HG02642 (cell line): ENCODE data around the gene SOX15.
"Not testable (repeated sequence)": the region's sequence is repeated elsewhere in the genome, so short reads cannot be mapped to it uniquely, and the experiment has no call there.

ENCODE experiments used
- ATAC-seq: cut with Tn5 transposase; IDR thresholded peaks from one replicate; pipeline ENCODE4 v1.9.1; 2021; ENCODE audit warnings: mild to moderate bottlenecking; ENCODE audit not compliant: unreplicated experiment, poor library complexity

Gene SOX15

DNA sequence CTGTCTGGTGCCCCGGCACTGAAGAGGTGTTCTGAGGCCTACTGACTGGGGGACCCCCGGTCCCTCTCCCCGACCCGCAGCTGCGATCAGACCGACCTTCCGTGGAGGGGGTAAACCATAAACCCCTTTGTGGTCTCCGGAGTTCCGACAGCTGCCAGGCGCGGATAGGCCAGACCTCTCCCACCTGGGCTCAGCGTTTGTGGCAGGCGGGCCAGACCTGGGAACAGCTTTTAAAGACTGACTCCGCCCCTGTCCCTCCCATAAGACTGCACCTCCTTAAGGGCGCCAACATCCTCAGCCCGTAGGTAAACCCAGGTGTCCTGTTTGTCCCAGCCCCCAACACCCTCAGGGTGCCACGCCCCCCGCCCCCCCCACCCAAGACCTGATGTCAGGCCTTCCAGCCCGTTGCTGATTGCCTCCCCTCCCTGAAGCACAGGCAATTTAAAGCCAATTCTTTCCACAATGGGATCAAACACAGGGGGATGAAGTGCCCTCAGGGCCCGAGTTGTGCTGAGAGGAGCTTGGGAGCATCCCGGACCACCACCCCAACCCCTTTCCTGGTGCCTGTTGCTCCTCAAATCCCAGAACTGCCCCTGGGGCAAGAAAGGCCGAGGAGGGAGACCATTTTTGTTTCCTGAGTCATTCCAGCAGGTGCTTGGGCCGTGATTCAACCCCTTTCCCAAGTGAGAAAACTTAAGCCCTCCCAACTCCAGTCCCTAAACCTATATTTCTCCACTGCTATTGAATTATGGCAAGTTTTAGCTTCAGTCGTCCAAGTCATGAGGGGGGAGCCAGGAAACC, at the start of gene SOX15:
TSS of gene SOX15 (minus strand) at position 204 of the 801 bp plus-strand sequence. CDS start 418 bp downstream, outside the sequence.
- no peak for ATAC-seq

DNA sequence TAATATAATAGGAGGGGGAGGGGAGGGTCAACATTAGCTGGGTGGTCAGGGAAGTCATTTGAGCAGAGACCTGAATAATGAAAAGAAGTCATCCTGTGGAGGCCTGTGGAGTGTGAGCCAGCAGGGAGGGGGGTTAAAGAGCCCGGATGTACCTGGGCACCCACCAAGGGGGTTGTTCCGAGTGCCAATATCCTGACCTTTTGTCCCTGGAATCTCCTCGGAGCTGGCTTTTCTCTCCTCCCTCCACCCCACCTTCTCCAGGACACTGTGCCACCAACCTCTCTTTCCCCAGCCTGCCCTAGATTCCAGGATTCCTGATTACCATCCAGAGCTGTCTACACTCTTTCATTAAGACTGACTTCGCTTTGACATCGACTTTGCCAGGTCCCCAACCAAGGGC, 46.3 kb upstream of the SOX15 start:
- no peak for ATAC-seq

DNA sequence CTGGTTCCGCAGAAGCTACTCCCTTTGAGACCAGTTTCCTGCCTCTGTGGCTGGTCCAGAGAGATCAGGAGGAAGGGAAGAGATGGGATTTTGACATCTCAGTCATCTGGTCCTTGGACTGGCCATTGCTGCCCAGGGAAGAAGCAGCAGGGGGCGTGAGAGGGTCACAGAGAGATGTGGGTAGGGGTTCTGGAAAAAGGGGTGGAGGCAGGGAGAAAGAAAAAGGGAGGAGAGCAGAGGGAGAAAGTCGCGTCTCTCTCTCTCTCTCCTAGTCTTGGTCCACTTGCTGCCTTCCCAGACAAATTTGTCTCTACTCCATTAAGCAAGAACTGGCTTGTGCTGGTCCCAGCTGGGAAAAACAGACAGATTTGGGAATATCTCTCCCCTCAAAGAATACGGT, 44.5 kb upstream of the SOX15 start:
- no peak for ATAC-seq

DNA sequence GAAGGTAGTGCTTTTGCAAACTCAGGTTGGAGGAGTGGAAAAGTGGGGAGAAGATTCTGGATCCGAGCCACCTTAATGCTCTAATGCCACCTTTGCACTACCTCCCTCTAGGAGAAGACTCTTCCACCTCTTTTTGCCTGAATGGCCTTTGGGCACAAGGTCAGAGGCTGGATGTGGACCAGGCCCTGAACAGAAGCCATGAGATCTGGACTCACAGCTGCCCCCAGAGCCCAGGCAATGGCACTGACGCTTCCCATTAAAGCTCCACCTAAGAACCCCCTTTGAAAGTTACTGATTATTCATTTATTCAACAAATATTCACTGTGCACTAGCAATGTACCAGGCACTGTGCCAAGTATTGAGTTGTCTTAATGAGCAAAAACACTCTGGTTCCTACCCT, 43.2 kb upstream of the SOX15 start:
- ATAC-seq = no peak

DNA sequence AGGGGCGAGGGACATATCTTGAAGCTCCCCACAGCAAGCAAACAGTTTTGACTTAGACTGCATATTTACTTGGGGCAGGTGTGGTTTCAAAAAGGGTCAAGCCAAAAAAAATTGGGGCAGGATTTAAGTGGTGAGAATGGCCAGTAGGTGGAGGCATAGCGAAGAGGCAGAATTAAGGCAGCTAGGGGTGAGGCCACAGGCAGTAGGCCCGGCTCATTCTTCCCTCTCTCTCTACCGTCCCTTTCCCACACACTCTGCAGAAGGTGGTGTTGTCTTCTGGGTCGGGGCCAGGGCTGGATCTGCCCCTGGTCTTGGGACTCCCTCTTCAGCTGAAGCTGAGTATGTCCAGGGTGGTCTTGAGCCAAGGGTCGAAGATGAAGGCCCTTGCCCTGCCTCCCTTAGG, 42.6 kb upstream of the SOX15 start:
- no peak for ATAC-seq

DNA sequence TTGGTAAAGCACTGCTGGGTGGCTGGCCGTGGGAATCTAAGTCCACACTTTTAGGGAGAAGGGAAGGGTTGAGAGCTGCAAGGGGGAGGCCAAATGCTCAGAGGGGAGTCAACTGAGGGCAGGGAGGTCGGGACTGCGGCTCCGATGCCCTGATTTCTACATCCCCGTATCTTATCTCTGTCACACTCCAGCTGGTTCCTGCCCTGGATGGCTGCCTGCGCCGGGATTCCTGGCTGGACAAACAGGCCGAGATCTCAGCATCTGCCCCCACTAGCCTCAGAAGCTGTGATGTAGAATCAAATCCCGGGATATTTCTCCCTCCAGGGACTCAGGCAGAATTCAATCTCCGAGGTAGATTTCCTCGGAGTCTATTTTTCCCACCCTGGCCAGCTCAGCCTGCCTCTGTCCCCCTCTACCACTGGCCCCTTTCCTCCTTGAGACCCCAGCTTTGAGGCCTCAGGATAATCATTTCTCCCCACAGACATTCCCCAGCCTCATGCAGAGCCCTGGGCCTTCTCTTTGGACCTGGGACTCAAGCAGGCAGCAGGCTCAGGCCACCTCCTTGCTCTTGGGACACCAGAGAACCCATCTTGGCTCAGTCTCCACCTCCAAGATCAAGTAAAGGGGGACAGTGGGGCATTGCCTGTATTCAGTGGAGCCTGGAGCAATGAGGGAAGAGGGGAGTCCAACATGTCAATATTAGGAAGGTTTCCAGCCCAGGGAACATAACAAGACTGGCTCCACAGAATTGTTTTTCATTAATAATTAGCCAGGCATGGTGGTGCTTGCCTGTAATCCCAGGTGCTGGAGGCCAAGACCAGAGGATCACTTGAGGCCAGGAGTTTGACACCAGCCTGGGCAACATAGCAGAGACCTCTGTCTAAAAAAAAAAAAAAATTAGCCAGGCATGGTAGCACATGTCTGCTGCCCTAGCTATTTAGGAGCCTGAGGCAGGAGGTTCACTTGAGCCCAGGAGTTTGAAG, 41.8 kb upstream of the SOX15 start:
- ATAC-seq = no peak

DNA sequence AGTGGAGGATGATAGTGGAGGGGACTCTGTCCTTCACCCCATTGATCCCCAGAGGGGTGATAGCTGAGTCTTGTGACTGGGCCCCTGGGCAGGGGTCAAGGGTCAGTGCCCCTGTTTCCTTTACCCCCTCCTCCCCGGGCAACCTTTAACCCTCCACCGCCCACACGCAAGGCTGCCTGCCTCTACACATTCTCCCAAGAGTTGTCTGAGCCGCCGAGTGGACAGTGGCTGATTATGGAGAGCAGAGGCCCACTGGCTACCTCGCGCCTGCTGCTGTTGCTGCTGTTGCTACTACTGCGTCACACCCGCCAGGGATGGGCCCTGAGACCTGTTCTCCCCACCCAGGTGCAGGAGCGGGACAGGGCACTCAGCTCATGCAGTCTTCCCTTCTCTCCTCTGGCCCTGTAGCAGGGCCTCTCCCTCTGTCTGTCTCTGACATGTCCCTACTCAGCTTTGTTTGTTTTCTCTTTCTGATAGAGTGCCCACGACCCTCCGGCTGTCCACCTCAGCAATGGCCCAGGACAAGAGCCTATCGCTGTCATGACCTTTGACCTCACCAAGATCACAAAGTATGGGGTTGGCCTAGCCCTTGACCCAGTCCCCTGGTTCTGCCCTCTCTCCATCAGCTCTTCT, 40.2 kb upstream of the SOX15 start, which contains the start of gene SHBG:
TSS of gene SHBG (plus strand) at position 197 of the 633 bp plus-strand sequence. CDS start at position 235, 38 bp downstream.
- ATAC-seq = no peak

DNA sequence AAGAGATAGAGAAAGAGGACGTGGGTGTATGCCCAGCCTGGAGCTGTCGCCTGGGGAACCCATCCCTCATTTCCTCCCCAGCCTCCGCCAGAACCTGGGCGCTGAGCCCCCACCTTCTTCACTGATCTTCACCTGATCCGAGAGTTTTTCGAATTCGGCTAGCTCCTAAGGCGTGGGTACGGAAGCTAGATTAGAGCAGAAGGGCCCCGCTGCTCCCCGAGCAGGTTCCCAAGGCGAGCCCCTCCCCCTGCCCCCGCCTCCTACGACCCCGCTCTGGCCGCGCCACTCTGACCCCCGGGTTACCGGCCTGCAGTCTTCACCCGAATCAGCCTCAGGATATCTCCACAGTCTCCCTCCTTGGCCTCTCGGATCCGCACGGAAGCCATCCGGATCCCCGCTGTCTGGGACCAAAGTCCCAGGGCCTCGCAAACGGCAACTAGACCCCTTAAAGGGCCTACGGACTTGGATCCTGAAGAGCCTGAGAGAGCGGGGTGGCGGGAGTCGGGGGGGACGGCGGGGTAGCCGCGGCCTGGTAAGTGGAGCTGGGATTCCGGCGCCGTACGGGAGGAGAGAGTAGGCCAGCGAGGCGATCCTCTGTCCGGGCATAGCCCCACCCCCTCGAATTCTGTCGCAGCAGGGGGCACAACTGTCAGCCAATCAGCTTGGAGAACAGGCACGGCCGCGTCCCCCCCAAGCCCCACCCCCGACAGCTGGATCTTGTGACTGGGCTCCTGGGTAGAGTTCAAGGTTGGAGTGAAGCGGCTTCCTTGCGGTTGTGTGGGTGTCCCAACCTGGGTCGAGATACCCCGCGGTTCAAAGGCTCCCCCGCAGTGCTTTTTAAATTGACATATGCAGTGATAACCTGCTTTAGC, 37.6 kb upstream of the SOX15 start, which contains the start of gene SAT2:
TSS of gene SAT2 (minus strand) at position 572 of the 872 bp plus-strand sequence. CDS start at position 386, 186 bp downstream.
- peak; percentile 93 for ATAC-seq

DNA sequence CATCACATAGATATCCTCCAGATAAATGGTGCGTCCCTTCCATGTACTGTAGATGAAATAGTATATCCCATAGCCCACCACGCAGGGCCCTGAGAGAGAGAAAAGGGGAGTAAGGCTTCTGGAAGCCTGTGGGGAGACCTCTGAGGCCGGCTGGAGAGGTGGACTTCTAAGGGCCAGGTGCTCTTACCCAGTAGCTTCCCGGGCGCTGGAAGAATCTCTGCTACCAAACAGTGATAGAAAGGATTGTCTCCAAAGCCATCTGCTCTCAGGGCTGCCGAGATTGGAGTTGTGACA, 37.0 kb upstream of the SOX15 start:
- ATAC-seq = no peak

DNA sequence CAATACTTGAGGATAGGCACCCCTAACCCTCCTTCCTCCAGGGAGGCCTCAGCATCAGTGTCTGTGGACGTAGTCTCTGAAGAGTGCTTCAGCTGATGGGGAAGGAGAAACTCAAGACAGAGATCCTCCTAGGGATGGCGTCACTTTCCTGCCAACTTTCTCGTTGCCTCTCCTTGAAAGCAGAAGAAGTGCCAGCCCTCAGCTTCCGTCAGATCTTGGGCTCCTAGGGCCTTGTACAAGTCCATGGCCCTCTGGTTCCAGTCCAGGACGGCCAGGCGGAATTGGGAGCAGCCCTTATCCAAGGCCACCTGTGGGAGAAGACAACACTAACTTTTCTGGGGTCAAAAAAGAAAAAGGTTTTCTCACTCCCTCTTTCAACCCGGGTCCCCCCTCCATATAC, 36.4 kb upstream of the SOX15 start:
- no peak for ATAC-seq

DNA sequence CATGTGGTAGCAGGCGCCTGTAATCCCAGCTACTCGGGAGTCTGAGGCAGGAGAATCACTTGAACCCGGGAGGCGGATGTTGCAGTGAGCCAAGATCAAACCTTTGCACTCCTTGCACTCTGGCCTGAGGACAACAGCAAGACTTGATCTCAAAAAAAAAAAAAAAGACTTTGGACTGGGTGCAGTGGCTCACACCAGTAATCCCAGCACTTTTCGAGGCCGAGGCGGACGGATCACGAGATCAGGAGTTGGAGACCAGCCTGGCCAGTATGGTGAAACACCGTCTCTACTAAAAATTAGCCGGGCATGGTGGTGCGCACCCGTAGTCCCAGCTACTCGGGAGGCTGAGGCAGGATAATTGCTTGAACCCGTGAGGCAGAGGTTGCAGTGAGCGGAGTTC, 35.9 kb upstream of the SOX15 start:
- ATAC-seq = not testable (repeated sequence)

DNA sequence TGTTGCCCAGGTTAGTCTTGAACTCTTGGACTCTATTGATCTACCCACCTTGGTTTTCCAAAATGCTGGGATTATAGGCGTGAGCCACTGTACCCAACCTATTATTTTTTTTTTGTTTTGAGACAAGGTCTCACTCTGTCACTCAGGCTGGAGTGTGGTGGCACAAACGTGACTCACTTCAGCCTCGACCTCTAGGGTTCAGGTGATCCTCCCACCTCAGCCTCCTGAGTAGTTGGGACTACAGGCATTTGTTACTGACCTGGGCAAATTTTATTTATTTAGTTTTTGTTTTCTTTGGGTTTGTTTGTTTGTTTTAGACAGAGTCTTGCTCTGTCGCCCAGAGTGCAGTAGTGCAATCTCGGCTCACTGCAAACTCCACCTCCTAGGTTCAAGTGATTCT, 33.8 kb upstream of the SOX15 start:
- ATAC-seq = no peak

DNA sequence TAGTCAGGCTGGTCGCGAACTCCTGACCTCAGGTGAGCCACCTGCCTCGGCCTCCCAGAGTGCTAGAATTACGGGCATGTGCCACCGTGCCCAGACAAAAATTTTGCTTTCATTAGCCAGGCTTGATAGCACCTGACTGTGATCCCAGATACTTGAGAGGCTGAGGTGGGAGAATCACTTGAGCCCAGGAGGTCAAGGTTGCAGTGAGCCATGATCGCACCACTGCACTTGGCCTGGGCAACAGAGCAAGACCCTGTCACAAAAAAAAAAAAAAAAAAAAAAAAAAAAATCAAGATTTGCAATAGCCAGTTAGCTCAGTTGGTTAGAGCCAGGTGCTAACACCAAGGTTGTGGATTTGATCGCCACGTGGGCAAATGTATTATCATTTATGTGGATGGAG, 30.9 kb upstream of the SOX15 start:
- ATAC-seq = no peak

DNA sequence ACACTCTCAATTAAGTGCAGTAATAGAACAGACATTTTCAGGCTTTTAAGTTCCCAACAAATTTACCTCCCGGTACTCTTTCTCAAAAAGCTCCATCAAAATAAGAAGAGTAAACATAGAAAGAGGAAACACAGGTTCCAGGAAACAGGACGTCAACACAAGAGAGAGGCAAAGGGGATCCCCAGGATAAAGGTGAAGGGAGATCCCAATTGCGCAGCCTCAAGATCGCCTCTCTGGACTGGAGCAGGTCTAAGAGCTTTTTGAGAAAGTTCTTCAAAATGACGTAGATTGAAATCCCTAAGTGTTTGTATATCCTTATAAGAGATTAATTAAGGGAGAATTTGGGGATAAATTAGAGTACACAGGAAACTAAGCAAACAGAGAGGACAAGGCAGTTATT, 28.7 kb upstream of the SOX15 start:
- ATAC-seq = no peak

DNA sequence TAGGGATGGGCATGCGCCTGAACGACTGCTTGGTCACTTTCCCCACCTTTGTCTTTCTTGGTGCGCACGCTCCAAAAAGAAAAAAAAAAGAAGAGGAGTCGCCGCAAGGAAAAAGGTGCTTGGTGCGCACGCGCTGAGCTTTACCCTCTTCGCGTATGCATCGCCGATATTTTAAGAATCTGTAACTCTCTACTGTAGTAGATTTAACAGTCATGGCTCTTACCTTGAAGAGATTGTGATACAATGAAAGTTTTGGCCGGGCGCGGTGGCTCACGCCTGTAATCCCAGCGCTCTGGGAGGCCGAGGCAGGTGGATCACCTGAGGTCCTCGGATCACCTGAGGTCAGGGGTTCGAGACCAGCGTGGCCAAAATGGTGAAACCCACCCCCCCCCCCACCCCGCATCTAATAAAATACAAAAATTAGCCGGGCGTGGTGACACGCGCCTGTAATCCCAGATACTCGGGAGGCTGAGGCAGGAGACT, 25.4 kb upstream of the SOX15 start:
- ATAC-seq = no peak

DNA sequence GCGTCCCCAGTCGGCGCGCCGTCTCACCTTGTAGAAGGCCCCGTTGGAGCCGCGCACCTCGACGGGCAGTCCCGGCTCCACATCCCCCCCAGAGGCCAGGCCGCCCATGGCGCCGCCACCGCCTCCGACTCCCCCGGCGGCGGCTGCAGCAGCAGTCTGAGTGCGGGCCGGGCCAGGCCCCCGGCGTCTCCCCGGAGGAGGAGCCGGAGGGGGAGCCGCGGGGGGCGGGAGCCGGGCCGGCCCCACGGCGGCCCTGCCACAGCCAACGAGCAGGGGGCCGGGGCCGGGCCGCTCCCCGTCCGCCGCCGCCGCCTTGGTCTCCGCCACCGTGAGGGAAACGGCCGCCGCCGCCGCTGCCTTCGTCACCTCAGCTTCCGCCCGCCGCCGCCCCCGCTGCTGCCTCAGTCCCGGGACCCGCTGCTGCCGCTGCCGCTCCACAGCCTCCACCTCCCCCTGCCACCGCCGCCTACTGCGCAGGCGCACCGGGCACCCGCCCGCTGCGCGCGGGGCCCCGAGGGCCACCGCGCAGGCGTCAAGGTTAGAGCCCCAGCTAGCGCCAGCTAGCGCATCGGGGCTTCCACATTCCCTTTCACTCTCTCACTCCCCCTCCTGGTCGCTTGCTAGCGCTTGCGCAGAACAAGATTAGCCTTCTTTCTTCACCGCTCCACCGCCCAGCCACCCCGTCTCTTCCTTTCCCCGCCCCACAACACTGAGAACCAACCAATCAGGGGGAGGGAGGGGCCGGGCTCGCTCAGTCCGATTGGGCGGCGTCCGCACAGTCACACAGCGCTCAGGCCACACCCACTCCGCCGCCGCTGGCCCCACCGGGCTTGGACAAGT, 24.8 kb upstream of the SOX15 start, which contains the start of gene FXR2:
TSS of gene FXR2 (minus strand) at position 473 of the 840 bp plus-strand sequence. CDS start at position 108, 365 bp downstream.
- peak; percentile 88 for ATAC-seq

DNA sequence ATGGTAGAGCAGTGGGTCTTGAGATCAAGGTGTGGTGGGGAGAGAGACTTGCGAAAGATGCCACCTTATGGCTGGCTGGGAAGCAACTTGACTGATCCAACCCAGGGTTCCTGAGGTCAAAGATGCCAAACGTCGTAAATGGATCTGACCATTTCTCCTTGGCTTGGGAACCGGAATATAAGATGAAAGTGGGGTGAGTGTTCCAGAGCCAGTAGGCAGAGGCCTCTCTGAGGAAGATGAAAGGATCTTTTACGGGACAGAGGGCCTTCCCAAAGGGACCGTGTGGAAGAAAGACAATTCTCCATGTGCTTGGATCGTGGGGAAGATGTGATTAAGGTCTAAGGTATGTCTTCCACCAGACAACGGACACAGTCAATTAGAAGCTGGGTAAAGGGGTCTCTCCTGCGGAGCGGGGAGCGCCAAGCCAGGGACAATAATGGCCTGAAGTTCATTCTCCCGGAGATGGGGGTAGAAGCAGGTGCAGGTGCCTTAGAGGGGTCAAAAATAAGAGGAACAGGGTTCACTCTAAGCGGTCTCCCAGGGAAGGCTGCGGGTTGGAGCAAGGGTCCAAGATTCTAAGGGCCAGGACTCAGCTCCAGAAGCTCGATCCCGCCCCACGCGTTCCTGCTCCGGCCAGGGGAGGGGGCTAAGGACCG, 24.0 kb upstream of the SOX15 start:
- no peak for ATAC-seq

DNA sequence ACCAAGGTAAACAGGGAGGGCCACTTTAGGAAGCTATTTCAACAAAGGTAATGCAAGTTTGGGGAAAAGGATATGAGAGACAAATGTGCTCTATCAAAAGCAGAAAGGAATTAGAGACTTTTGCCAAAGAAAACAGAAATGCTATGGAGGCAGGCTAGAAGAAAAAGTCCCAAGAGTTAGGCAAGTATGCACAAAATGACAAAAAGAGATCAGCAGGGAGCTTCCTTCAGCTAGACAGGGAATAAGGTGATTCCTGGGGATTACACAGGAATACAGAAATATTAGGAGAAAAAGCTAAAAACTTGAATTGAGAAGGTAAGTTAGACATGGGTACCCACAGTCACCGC, 22.4 kb upstream of the SOX15 start:
- ATAC-seq = no peak
